Activated naive CD8-positive, alpha-beta T cell treated with anti-CD3 and anti-CD28 coated beads for 36 hours (primary cell): ENCODE data around the gene KRTAP10-6. TPM values are rescaled to one million over a fixed set of nuclear protein-coding genes. Genes with fewer than 3 reads are reported as not detected.
"Not testable (repeated sequence)": the region's sequence is repeated elsewhere in the genome, so short reads cannot be mapped to it uniquely, and the experiment has no call there.

Experiments
- DNase-seq: peaks from one replicate; pipeline ENCODE4 v3.0.0; 2021
- H3K27ac Mint-ChIP-seq: one replicate; pipeline ENCODE4 v1.8.0; 2022; ENCODE audit warnings: mild to moderate bottlenecking, moderate library complexity, mixed read lengths
- H3K27me3 Mint-ChIP-seq: one replicate; pipeline ENCODE4 v1.8.0; 2022; ENCODE audit warnings: mild to moderate bottlenecking, mixed read lengths
- H3K36me3 Mint-ChIP-seq: one replicate; pipeline ENCODE4 v1.8.0; 2021; ENCODE audit warnings: mild to moderate bottlenecking, mixed read lengths
- H3K4me1 Mint-ChIP-seq: one replicate; pipeline ENCODE4 v1.8.0; 2021; ENCODE audit warnings: mixed read lengths
- H3K4me3 Mint-ChIP-seq: one replicate; pipeline ENCODE4 v1.8.0; 2022; ENCODE audit warnings: mild to moderate bottlenecking, moderate library complexity, mixed read lengths
- H3K9me3 Mint-ChIP-seq: one replicate; pipeline ENCODE4 v1.8.0; 2022; ENCODE audit warnings: mixed read lengths
- total RNA-seq, 2 experiments: library from RNA; stranded (reverse); gene quantifications; one replicate each; pipeline ENCODE4 v1.2.3, GENCODE V29; 2021

KRTAP10-6 gene
- total RNA-seq = not detected

GRCh38 chr21:44592446-44593311 is at the start of gene KRTAP10-6:
Gene KRTAP10-6 (minus strand): TSS chr21:44592505. CDS start chr21:44592484, 21 bp downstream.
- Mint-ChIP-seq H3K4me1 (no peaks in the 10 kb centered on the region), H3K36me3 (no peaks in the 10 kb centered on the region), H3K27me3 (no peaks in the 10 kb centered on the region), H3K27ac (no peak within 1 kb of the TSS), H3K4me3 (no peak within 1 kb of the TSS), H3K9me3 (no peaks in the 10 kb centered on the region)
- DNase-seq = no peak

GRCh38 chr21:44640761-44641160 is 48.5 kb upstream of the KRTAP10-6 start:
- Mint-ChIP-seq H3K4me1 (no peaks in the 10 kb centered on the region), H3K9me3 (peaks cover 32% of the 10 kb centered on the region), H3K36me3 (peaks cover 8% of the 10 kb centered on the region), H3K27me3 (no peaks in the 10 kb centered on the region), H3K27ac (no peak overlapping the region), H3K4me3 (no peak overlapping the region)
- DNase-seq = no peak

GRCh38 chr21:44639331-44639655 is 47.0 kb upstream of the KRTAP10-6 start:
- Mint-ChIP-seq H3K27me3 (no peaks in the 10 kb centered on the region), H3K36me3 (peaks cover 3% of the 10 kb centered on the region), H3K27ac (no peak overlapping the region), H3K4me1 (no peaks in the 10 kb centered on the region), H3K4me3 (no peak overlapping the region), H3K9me3 (peaks cover 23% of the 10 kb centered on the region)
- no peak for DNase-seq

- H3K36me3 Mint-ChIP-seq, H3K4me3 Mint-ChIP-seq, H3K4me1 Mint-ChIP-seq, DNase-seq, H3K27ac Mint-ChIP-seq, H3K27me3 Mint-ChIP-seq: not testable (repeated sequence)
- peaks cover 19% of the 10 kb centered on the region for H3K9me3 Mint-ChIP-seq
These were observed 46.4 kb upstream of the KRTAP10-6 start for GRCh38 chr21:44638506-44639330.

GRCh38 chr21:44637851-44638348 is 45.6 kb upstream of the KRTAP10-6 start:
- DNase-seq, H3K4me3 Mint-ChIP-seq, H3K27me3 Mint-ChIP-seq, H3K27ac Mint-ChIP-seq, H3K4me1 Mint-ChIP-seq, H3K36me3 Mint-ChIP-seq: not testable (repeated sequence)
- peaks cover 17% of the 10 kb centered on the region for H3K9me3 Mint-ChIP-seq

GRCh38 chr21:44637018-44637850 is 44.9 kb upstream of the KRTAP10-6 start, which contains the start of gene KRTAP10-10:
Gene KRTAP10-10 (plus strand): TSS chr21:44637356. CDS start chr21:44637418, 62 bp downstream.
- H3K27ac Mint-ChIP-seq = no peak within 1 kb of the TSS
- peaks cover 4% of the 10 kb centered on the region for H3K36me3 Mint-ChIP-seq
- no peak for DNase-seq
- no peak within 1 kb of the TSS for H3K4me3 Mint-ChIP-seq
- no peaks in the 10 kb centered on the region for H3K27me3 Mint-ChIP-seq
- no peaks in the 10 kb centered on the region for H3K4me1 Mint-ChIP-seq
- H3K9me3 Mint-ChIP-seq = peaks cover 16% of the 10 kb centered on the region

GRCh38 chr21:44636209-44637017 is 44.1 kb upstream of the KRTAP10-6 start:
- Mint-ChIP-seq H3K36me3 (peaks cover 8% of the 10 kb centered on the region), H3K4me1 (no peaks in the 10 kb centered on the region), H3K4me3 (no peak overlapping the region), H3K9me3 (peaks cover 19% of the 10 kb centered on the region), H3K27ac (no peak overlapping the region), H3K27me3 (no peaks in the 10 kb centered on the region)
- DNase-seq = no peak

GRCh38 chr21:44632067-44632466 is 39.8 kb upstream of the KRTAP10-6 start:
- Mint-ChIP-seq H3K36me3 (peaks cover 21% of the 10 kb centered on the region), H3K27ac (no peak overlapping the region), H3K27me3 (no peaks in the 10 kb centered on the region), H3K4me1 (peaks cover 20% of the 10 kb centered on the region), H3K4me3 (no peak overlapping the region), H3K9me3 (peaks cover 28% of the 10 kb centered on the region)
- DNase-seq = no peak

GRCh38 chr21:44630440-44630839 is 38.1 kb upstream of the KRTAP10-6 start:
- peaks cover 28% of the 10 kb centered on the region for H3K9me3 Mint-ChIP-seq
- H3K4me3 Mint-ChIP-seq = no peak overlapping the region
- no peaks in the 10 kb centered on the region for H3K27me3 Mint-ChIP-seq
- H3K36me3 Mint-ChIP-seq = peaks cover 21% of the 10 kb centered on the region
- H3K4me1 Mint-ChIP-seq = peaks cover 22% of the 10 kb centered on the region
- DNase-seq = no peak
- H3K27ac Mint-ChIP-seq = peak overlapping the region; percentile 63

- no peak for DNase-seq
- Mint-ChIP-seq H3K4me3 (no peak overlapping the region), H3K36me3 (peaks cover 29% of the 10 kb centered on the region), H3K27me3 (no peaks in the 10 kb centered on the region), H3K9me3 (peaks cover 40% of the 10 kb centered on the region), H3K4me1 (peaks cover 22% of the 10 kb centered on the region), H3K27ac (no peak overlapping the region)
These were observed 36.5 kb upstream of the KRTAP10-6 start for GRCh38 chr21:44628707-44629391.

- peaks cover 40% of the 10 kb centered on the region for H3K9me3 Mint-ChIP-seq
- H3K36me3 Mint-ChIP-seq = peaks cover 30% of the 10 kb centered on the region
- not testable (repeated sequence) for H3K27me3 Mint-ChIP-seq, DNase-seq, H3K27ac Mint-ChIP-seq, H3K4me3 Mint-ChIP-seq
- H3K4me1 Mint-ChIP-seq = peaks cover 22% of the 10 kb centered on the region
These were observed 35.5 kb upstream of the KRTAP10-6 start for GRCh38 chr21:44627831-44628233.

- peaks cover 22% of the 10 kb centered on the region for H3K4me1 Mint-ChIP-seq
- not testable (repeated sequence) for DNase-seq, H3K4me3 Mint-ChIP-seq, H3K27ac Mint-ChIP-seq, H3K27me3 Mint-ChIP-seq
- H3K36me3 Mint-ChIP-seq = peaks cover 30% of the 10 kb centered on the region
- H3K9me3 Mint-ChIP-seq = peaks cover 39% of the 10 kb centered on the region
These were observed 35.0 kb upstream of the KRTAP10-6 start for GRCh38 chr21:44627181-44627822.

GRCh38 chr21:44626673-44627143 is 34.4 kb upstream of the KRTAP10-6 start, which contains the start of gene KRTAP10-9:
Gene KRTAP10-9 (plus strand): TSS chr21:44627093. CDS start chr21:44627172, 79 bp downstream.
- H3K9me3 Mint-ChIP-seq = peaks cover 36% of the 10 kb centered on the region
- DNase-seq = no peak
- no peaks in the 10 kb centered on the region for H3K27me3 Mint-ChIP-seq
- H3K4me1 Mint-ChIP-seq = peaks cover 22% of the 10 kb centered on the region
- H3K27ac Mint-ChIP-seq = no peak within 1 kb of the TSS
- H3K4me3 Mint-ChIP-seq = no peak within 1 kb of the TSS
- peaks cover 29% of the 10 kb centered on the region for H3K36me3 Mint-ChIP-seq
